Stimulated activated CD8-positive, alpha-beta memory T cell treated with anti-CD3 and anti-CD28 coated beads, Interleukin-7, amount 100 ng/mL, for 24 hours (primary cell): ENCODE measurements around the gene IRF2.

Source experiments
- DNase-seq: peaks from one replicate; pipeline ENCODE4 v3.0.0-alpha.2; 2020; ENCODE audit warnings: low read depth

Gene IRF2

GRCh38 chr4:184450743-184451535 is 23.4 kb downstream of the IRF2 start:
- DNase-seq = no peak

- no peak for DNase-seq
These were observed 24.3 kb downstream of the IRF2 start for GRCh38 chr4:184450045-184450444.

GRCh38 chr4:184448821-184449220 is 25.5 kb downstream of the IRF2 start:
- no peak for DNase-seq

DNA sequence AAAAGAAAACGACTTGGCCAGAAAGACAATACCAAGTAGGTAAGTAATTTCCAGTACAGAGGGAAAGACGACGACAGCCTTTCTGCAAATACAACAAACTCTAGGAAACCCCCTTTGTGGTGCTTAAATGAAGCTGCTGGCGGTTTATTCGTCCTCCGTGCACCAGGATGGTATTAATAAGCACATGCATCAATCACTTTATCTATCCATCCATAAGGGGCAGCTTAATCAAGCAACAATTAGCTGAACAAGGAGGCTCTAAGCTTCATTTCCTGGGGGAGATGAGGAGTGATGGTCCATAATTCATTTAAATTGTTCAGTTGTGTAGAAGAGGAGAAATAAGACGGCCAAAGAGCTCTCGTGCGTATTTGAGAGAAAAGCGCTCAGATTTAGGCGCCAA is 26.2 kb downstream of the IRF2 start:
- DNase-seq = no peak

DNA sequence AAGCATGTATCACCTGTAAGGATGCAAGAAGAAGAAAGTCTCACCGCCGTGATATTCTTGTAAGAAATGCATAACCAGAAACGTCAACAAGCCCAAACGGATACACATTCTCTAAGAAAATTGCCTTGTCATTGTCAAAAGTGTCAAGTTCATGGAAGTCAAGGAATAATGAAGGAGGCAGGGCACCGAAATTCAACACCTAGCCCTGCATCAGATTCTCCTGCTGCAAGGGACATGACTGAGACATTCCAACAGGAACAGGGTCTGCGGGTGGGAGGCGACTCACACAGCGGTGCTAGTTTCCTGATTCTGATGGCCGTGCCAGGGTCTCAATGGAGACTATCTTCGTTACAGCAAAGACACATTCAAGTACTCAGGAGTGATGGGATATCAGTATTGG is 26.7 kb downstream of the IRF2 start:
- no peak for DNase-seq

DNA sequence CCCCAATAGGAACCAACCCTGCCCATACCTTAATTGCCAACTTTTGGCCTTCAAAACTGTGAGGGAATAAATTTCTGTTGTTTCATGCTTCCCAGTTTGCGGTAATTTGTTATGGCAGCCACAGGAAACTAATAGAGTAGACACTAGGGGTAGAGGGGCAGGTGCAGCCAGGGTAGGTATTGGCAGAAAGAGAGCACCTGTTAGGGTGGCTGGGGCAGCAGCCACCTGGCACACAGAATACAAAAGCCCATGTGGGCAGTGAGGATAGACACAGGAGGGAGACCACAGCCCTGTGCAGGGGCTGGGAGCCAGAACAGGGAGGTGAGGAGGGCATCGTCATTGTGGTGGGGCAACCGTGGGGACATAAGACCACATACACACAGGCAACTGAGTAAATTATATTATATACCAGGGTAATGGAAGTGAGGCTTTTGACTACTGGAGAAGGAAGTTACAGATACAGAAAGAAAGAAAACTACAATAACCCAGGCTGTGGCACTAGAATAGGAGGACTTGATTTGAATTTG is 28.2 kb downstream of the IRF2 start:
- DNase-seq = no peak

DNA sequence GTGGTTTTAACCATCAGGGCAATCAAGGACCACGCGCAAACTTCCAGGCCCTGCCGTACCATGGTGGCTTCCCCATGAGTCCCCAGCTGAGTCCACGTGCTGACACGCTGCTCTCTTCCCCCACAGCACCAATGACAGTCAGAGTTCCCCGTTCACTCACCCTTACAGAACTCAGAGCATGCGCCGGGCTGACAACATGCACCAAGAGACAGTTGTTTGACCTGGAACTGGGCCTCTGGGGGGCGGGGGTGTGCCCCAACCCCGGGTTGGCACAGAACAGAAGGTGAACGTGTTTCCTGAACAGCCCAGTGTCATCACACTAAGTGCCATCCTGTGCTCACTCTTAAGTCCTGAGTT is 29.4 kb downstream of the IRF2 start:
- DNase-seq = no peak

DNA sequence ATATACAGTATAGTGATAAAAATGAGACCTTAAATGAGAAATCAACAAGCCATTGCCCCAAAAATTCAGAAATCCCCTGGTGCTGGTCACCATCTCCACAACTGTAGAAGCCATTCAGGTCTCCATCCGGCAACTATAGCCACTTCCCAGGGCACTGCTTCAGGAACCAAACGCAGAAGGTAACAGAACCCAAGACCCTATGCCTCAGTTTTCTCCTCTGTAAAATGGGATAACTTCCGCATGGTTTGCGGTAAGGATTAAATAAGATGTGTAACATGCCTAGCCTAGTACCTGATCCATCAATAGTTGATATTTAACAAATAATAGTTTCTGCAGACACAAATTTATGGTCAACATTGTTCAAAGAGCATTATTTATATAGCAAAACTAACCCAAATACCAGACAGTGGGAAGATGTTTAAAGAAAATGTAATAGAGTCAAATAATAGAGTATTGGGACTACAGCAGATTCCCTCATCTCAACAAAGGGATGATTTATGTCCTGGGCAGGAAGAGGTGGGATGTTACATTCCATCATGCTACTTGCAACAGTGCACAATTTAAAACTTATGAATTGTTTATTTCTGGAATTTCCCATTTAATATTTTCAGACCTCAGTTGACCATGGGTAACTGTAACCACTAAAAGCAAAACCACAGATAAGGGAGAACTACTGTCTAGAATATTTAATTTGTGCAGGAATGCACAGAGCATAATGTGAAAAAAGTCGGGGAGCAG is 30.0 kb downstream of the IRF2 start:
- no peak for DNase-seq

- no peak for DNase-seq
These were observed 31.0 kb downstream of the IRF2 start for GRCh38 chr4:184443318-184443717.

GRCh38 chr4:184442314-184442635 is 32.1 kb downstream of the IRF2 start:
- DNase-seq = no peak

- no peak for DNase-seq
These were observed 32.7 kb downstream of the IRF2 start for GRCh38 chr4:184441461-184442313.

GRCh38 chr4:184440595-184441358 is 33.6 kb downstream of the IRF2 start:
- DNase-seq = no peak

- DNase-seq = no peak
These were observed 34.3 kb downstream of the IRF2 start for GRCh38 chr4:184439856-184440594.

GRCh38 chr4:184439386-184439785 is 35.0 kb downstream of the IRF2 start:
- no peak for DNase-seq

DNA sequence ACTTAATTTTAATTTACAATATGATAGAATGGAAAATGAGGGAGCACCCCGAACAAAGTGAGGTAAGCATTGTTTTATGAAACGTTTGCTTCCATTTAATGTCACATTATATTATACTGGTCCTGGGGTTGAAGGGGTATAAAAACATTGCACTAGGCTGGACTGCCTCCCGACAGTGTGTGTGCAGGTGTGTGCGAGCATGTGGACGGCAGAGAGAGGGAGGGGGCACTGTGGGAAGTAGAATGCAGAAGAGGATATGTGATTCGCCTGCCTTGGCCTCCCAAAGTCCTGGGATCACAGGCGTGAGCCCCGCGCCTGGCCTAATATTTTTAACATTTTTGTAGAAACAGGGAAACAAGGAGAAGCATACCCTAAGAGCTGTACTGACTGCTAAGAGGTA is 36.0 kb downstream of the IRF2 start:
- no peak for DNase-seq

GRCh38 chr4:184437565-184438265 is 36.6 kb downstream of the IRF2 start:
- DNase-seq = no peak

DNA sequence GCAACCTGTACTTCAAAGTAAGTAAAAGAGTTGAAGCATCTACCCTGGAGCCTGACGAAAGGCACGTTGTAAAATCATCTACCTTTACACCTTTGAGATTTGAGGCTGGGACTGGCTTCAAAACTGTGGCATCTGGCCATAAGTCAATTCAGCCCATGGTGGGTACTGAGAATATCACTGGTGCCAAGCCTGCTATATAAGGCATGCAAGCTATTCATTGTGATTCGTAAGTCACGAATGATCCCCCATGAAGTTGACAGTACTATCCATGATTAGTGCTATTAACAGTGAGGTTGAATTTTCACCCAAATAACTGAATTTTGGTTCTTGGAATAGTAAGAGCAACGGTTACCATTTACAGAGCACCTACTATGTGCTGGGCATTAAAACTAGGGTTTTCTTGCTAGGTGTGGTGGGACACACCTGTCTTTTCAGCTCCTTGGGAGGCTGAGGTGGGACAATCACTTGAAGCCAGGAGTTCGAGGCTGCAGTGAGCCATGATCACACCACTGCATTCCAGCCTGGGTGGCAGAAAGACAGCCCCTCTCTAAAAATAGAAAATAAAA is 39.8 kb downstream of the IRF2 start:
- DNase-seq = no peak

GRCh38 chr4:184434021-184434420 is 40.3 kb downstream of the IRF2 start:
- DNase-seq = no peak

DNA sequence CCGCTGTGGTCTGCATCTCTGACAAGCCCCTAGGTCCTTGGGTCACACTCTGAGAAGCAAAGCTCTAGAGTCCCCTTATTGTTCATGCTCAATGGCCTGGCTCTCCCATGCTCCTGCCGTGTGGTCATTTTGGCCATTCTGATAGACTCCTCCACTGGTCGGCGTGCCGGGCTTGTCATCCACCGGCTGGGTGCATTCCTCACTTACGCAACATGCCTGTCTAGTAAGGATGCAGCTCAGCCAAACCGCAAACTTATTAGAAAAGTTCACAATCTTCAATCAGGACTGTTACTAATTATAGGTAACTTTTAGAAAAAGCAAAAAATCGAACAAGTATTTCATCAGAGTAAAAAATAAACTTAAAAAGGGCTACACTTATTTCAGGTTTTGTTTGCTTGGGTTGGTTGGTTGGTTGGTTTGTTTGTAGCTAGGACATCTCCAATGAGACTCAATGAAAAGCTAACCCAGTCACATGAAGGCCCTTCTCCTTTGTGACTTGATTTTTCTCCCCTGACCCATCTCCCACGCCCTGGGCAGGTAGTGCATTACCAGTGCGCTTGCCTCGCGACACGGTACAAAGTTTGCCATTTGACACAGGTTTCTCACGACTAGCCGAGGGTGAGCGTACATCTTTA is 41.0 kb downstream of the IRF2 start:
- DNase-seq = no peak
